Suppressor macrophage treated with lipopolysaccharide for 4 hours (primary cell): ENCODE results near the gene LILRA2.
"Not testable (repeated sequence)": the region's sequence is repeated elsewhere in the genome, so short reads cannot be mapped to it uniquely, and the experiment has no call there.

Experiments used
- DNase-seq: peaks from one replicate; pipeline ENCODE4 v3.0.0-alpha.2; 2020

The LILRA2 gene

DNA sequence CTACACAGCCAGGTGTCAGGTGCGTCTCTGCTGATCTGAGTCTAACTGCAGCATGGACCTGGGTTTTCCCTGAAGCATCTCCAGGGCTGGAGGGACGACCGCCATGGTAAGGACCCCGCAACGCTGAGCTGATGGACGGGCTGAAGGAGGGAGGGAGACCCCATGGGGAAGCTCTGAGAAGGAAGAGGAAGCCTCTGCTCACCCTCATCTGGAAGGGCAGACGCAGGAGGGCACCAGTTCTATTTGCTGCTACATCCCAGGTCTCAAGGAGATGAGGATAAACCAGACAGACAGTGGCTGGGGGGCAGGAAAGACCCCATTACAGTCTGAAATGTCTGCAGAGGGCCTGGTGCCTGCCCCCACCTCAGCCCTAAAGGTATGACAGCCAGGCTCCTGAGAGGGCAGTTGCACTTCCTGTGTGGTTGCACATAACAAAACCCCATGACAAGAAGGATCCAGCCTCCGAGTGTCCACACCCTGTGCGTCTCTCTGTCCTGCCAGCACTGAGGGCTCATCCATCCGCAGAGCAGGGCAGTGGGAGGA, at the start of gene LILRA2:
LILRA2 (plus strand) TSS at position 461 of the 543 bp plus-strand sequence. CDS start 89 bp downstream, outside the sequence.
- peak; percentile 71 for DNase-seq

DNA sequence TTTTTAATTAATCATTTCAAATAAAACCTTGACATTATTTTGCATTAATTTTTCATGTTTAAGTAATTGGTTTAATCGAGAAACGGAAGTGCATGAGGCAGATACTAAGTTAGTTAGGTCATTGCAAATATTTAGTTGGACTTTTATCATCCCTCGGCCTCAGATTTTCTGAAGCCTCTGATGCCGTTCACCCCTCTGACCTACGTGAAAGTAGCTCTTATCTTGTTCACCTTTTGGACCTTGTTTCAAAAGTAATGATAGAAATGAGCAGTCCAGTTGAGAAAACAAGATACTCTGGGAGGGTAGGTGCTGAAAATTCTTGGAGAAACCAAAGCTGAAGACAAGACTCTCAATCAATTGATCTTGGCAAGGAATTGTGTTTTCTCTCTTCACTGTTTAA, 48.0 kb upstream of the LILRA2 start:
- no peak for DNase-seq

DNA sequence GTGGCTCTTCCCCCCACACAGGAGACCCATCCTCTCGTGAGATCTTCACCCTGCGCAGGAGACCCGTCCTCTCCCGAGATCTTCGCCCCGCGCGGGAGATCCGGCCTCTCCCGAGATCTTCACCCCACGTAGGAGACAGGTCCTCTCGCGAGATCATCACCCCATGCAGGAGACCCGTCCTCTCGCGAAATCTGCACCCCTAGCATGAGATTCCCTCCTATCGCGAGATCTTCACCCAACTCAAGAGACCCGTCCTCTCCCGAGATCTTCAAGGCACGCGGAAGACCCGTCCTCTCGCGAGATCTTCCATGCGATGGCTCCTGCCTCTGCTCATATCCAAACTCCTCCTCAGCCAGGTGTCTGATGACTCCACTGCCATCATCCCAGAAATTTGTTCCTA, 46.6 kb upstream of the LILRA2 start:
- no peak for DNase-seq

DNA sequence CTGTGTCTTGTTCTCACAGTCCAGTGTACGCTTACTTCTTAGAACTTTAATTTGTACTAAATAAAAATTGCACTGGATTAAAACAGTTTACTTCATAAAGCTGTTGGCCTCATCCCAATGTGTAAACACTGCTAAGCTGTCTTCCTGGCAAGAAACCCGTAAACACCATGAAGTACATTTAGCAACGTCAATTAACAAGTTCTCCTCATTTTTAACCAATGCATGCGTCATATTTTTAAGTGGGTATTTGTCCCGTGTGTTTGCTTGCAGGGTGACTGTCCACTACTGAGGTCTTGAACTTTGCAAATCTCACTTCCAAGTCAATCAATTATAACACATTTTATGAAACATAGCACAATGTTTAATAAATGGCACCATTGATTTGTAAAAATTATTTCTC, 42.7 kb upstream of the LILRA2 start:
- DNase-seq, result no peak

DNA sequence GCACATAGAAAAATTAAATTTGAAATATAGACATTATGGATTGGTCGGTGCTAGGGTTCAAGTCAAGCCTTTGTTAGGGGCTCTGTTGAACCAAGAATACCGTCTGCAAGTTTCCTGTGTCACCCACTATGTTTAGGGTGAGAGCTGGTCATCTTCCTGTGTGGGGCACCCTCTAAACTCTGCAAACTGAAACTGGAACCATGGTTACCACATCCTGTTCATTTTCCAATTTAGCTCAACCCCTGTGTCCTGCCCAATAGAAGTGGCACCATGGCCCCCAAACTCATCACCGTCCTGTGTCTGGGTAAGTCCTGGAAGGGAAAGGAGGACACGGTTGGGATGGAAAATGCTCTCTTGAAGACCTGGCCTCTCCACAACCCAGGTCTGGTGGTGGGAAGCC, 41.1 kb upstream of the LILRA2 start:
- DNase-seq, result peak; percentile 62

DNA sequence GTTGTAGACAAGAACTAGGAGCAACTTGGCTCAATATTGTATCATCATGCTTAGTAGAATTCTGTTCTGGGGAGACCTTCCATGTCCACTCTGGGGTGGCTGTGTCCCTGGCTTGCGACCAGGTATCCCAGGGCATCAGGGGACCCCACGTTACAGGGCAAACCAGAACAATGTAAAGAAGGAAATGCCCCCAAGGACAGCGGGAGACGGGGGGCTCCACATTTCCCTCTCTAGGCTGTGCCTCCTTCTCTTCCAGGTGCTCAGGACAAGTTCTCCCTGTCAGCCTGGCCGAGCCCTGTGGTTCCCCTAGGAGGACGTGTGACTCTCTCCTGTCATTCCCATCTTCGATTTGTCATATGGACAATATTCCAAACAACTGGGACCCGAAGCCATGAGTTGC, 40.1 kb upstream of the LILRA2 start:
- no peak for DNase-seq

DNA sequence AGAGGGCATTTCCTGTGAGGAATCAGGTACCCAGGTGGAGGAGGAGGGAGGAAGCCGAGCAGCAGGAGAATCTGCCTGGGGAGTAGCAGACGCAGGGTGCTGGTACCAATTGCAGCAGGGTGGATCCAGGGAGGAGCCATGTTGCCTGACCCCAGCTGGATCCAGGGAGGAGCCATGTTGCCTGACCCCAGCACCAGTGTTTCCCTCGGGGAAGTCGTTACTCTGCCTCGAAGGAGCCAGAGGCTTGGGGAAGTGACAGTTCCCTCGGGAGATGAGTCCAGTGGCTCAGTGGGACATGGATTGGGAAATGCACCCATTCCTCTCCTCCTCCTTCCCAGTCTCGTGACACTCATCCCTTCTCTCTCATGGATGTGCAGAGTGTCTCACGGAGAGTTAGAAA, 39.4 kb upstream of the LILRA2 start:
- no peak for DNase-seq

DNA sequence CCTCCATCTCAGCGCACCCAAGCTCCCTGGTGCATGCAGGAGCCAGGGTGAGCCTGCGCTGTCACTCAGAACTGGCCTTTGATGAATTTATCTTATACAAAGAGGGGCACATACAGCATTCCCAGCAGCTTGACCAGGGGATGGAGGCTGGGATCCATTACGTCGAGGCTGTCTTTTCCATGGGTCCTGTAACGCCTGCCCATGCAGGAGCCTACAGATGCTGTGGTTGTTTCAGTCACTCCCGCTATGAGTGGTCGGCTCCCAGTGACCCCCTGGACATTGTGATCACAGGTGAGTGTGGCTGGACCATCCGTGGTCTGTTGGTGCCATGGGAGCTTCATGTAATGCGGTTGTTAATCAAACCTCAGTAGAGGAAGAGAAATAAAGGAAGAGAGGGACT, 38.0 kb upstream of the LILRA2 start:
- no peak for DNase-seq

DNA sequence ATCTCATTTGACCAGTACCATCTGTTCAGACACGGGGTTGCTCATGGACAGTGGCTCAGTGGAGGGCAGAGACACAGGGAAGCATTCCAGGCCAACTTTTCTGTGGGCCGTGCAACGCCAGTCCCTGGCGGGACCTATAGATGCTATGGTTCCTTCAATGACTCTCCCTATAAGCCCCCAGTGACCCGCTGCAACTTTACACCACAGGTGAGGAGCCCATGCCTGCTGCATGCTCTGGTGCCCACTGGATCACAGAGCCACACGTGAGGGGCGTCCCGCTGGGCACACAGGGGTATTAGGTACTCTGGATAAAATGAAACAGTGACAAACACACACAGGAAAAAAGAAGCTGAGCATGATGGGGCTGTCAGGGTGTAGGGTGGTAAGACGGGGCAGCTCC, 36.6 kb upstream of the LILRA2 start:
- no peak for DNase-seq

DNA sequence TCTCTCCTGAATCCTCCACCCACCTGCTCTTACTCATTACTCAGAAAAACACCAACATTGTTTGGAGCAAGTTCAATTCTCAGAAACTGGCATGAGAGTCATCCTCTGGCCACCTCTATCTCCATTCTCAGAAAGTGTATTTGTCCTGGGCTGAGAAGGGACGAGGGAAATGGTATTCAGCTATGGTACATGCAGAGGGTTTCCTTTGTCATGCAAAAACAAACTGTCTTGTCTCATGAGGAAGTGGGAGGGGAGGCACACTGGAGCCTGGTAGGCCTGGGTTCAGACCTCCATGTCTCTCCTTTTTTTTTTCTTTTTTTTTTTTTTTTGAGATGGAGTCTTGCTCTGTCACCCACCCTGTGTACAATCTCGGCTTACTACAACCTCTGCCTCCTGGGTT, 31.9 kb upstream of the LILRA2 start:
- no peak for DNase-seq

DNA sequence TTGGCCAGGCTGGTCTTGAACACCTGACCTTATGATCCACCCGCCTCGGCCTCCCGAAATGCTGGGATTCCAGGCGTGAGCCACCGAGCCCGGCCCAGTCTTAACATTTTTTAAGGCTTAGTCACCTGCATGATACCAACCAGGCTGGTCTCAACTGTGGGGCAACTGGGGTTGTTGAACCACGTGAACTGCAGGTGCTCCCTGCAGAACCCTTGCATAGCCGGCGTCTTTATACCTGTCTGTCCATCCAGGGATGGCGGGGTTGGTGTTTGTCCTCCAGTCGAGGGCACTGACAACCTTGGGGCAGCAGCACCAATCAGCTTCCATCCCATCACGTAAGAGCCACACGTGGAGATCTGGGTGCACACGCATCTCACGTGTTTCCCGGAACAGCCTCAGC, 24.8 kb upstream of the LILRA2 start:
- DNase-seq, result no peak

DNA sequence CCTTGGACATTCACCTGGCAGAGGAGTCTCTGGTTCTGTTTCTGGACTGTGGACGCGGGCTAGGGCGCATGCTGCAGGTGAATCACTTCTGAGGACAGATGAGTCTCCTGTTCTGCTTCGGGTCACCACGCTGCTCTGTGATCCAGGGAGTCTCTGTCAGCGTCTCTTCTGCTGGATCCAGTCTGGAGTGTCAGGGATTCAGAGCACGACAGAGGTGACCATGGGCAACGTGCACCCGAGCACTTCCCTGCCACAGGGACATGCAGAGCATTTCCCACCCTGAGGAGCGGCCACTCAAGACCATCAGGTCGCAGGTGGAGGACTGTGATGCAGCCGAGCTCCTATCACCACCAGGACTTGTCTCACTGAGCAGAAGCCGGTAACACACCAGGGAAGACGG, 24.4 kb upstream of the LILRA2 start:
- no peak for DNase-seq

DNA sequence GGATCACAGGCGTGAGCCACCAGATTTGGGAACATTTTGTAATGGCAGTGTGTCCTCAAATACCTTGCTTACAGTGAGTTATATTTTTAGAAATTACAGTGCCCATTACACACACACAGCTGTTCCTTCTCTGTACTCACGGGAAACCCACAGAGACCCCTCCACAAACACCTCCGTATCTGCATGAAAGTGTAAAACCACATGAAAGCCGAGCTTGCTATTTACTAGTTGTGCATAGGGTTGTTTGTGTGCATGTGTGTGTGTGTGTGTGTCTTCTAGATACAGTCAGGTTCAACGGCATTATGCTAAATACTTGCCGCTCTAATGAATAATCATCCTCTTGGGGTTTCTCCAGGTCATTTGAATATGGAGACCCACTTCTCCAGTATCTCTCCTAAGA, 22.3 kb upstream of the LILRA2 start:
- no peak for DNase-seq

DNA sequence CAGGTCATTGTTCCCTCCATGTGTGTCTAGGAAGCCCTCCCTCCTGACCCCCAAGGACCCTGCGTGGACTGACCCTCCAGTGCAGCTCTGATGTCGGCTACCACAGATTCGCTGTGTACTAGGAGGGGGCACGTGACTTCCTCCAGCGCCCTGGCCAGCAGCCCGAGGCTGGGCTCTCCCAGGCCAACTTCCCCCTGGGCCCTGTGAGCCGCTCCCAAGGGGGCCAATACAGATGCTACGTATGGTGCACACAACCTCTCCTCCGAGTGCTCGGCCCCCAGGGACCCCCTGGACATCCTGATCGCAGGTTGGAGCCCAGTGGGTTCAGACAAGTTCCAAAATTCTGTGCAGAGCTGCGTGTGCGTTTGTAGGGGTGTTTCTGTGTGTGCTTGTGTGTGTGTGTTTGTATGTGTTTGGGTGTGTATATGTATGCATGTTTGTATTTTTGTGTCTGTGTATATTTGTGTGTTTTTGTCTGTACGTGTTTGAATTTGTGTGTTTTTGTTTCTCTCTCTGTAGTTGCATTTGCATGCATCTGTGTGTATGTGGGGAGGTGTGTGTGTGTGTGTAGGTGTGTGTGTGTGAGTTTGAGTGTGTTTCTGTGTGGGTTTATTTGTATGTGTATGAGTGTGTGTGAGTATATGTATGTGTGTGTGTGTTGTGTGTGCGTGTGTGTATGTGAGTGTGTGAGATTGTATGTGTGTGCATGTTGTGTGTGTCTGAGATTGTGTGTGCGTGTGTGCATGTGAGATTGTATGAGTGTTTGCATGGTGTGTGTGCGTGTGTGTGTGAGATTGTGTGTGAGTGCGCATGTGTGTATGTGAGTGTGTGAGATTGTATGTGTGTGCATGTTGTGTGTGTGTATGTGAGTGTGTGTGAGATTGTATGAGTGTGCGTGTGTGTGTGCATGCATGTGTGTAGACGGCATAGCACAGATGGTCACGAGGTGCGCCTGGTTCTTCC, 21.4 kb upstream of the LILRA2 start:
- DNase-seq, result peak; percentile 32

DNA sequence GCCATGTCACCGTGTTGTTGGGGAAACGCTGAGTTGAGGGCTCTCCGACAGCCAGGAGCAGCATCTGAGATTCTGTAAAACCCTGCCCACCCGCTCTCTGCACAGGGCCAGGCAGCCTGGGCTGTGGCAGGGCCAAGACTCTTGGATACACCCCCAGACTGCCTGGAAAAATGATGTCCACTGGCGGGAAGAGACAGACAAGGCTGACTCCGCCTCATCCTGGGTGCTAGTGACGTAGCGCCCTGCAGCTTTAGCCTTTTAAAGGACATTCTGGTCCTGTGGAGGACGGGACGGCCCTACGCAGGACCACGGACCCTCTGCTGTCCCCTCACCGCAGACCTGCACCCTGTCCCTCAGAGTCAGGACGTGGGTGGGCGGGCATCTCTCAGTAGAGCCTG, 20.7 kb upstream of the LILRA2 start:
- no peak for DNase-seq

DNA sequence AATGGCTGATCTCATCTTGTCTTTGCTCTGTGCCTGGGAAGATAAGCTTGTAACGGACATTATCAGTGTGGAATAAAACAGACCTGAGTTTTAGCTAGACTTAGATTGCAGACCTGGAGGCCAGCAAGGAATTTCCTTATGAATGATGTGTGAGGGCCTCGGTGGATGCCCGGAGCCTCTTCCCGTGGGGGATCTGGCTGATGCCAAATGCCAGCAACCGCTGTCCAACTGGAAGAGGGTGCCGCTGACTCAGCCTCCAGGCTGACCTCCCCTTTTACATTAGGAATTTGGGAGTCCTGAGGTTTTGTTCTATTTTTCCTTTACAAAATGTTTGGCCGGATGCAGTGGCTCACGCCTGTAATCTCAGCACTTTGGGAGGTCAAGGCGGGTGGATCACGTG, 19.6 kb upstream of the LILRA2 start:
- DNase-seq, result no peak

DNA sequence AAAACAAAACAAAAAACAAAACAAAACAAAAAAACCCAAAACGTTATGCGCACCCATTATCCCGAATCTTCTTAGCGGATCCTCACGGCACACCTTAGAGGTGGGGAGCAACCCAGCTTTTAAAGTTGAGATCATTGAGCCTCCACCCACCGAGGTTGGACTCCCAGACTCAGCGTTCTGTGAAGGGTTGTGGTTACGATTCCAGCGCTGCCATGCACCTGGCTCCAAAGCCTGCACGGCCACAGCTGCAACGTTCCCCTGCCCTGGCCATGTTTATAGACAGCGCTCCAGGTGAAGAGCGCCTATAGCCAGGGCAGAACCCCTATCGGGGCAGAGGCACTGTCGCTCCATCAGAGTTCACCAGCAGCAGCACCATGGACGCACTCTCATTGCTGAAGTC, 18.7 kb upstream of the LILRA2 start:
- DNase-seq, result no peak

DNA sequence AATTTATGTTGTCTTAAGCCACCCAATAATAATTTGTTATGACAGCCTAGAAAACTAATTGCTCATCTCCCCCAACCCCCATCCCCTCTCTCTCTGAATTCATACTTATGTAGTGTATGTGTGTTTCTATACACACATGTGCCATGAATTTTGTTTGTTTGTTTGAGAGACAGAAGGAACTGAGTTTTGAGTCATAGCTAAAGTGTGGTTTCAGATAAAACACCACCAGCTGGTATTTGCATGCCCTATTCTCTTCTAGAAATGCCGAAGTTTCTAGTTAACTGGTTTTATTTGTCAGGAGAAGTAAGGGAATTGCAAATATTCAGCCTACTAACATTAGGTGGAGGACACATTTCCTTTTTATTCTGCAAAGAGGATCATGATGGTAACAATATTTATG, 17.4 kb upstream of the LILRA2 start:
- no peak for DNase-seq

DNA sequence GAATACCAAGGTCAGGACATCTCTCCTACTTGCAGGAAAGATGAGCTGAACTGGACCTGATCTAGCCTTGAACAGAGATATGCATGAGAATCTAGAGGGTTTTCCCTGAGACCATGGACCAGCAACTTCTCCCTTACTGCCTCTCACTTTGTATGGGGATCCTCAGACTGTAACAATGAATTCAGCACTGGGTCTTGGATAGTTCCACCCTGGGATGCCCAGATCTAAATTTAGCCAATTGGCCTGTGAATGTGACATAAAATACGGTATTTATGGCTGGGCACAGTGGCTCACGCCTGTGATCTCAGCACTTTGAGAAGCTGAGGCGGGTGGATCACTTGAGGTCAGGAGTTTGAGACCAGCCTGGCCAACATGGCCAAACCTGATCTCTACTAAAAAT, 15.3 kb upstream of the LILRA2 start:
- no peak for DNase-seq

DNA sequence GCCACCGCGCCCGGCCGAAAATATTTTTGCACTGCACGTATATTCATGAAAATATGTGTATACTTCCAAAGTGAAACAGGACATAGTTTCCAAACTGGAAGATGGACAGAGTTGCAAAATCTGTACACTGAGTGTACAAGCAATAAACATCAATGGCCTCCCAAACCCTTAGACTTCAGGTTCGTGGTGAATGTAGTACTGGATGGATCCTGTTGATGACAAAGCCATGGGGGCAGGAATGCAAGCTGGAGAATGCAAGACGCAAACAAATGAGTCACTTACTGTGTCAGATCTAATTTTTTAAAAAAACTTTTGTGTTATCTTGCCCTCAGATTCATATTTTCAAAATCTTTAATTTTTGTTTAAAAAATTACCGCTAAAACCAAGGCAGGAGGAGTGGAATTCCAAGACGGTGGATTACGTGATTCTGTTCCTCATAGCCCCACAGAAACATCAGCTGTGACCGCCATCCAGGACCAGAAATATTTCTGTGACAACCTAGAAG, 12.7 kb upstream of the LILRA2 start:
- DNase-seq, result no peak

DNA sequence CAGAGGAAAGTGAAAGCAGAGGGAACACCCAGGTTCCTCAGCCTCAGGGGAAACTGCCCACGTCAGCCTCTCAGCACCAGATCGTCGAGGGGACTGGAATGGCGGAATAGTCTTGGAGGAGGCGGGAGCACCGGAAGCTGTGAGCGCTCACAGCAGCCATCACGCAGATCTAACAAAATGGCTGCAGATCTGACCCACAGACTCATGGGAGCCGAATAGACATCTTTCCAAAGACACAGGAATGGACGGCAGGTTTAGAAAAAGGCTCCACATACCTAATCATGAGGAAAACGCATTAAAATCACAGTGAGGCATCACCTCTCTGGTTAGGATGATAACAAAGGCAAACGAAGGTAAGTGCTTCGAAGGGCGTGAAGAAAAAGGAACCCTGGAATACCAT, 11.8 kb upstream of the LILRA2 start:
- no peak for DNase-seq

DNA sequence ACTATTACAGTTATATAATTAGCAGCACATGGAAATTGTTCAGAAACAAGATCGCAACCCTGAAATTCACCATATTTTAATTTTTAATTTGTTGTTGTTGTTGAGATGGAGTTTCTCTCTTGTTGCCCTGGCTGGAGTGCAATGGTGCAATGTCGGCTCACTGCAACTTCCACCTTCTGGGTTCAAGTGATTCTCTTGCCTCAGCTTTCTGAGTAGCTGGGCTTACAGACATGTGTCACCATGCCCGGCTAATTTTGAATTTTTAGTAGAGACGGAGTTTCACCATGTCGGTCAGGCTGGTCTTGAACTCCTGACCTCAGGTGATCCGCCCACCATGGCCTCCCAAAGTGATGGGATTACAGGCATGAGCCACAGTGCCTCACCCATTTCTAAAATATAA, 10.4 kb upstream of the LILRA2 start:
- DNase-seq, result not testable (repeated sequence)

DNA sequence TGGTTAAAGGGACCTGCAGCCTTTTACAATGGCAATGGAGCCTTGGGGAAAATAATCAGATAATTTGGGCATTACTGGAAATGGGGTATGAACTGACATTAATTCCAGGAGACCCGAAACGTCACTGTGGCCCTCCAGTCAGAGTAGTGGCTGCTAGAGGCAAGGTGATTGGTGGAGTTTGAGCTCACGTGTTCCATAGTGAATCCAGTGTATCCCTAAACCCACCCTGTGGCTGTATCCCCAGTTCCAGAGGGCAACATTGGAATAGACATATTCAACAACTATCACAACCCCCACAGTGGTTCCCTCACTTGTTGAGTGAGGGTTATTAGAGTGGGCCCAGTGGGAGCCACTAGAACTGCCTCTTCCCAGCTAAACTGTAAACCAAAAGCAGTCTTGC, 3.3 kb upstream of the LILRA2 start:
- no peak for DNase-seq
